OCI-LY3 (cell line): ENCODE results near the gene IST1.

Experiments used
- H2AFZ ChIP-seq: fragments of 200-600, 300-600 bp; shearing (Covaris generic); 2 replicates; pipeline ENCODE4 v1.6.0; 2014; ENCODE audit warnings: antibody characterized with exemption, low read depth, low read length
- H3K27ac ChIP-seq: fragments of 200-600, 300-600 bp; sonication (generic); 2 replicates; pipeline ENCODE4 v1.5.1; 2014; ENCODE audit warnings: mild to moderate bottlenecking, low read length, moderate library complexity, mixed read lengths
- H3K27me3 ChIP-seq: fragments of 200-600, 300-600 bp; sonication (generic); 2 replicates; pipeline ENCODE4 v1.6.1; 2014; ENCODE audit warnings: low read depth, low read length, mixed read lengths
- H3K36me3 ChIP-seq: fragments of 200-600, 300-600 bp; sonication (generic); replicated peaks from 2 replicates; pipeline ENCODE3; 2014; ENCODE audit warnings: low read depth, low read length, mixed read lengths
- H3K4me1 ChIP-seq: fragments of 300-600, 200-600 bp; sonication (generic); 2 replicates; pipeline ENCODE4 v1.6.1; 2014; ENCODE audit warnings: low read length, mixed read lengths
- H3K4me2 ChIP-seq: fragments of 200-600, 300-600 bp; sonication (generic); 2 replicates; pipeline ENCODE4 v1.6.1; 2014; ENCODE audit warnings: low read length, mixed read lengths
- H3K4me3 ChIP-seq: fragments of 300-600, 200-600 bp; sonication (generic); 2 replicates; pipeline ENCODE4 v1.5.1; 2014; ENCODE audit warnings: antibody characterized with exemption, mild to moderate bottlenecking, low read length, moderate library complexity
- H3K79me2 ChIP-seq: fragments of 300-600, 200-600 bp; shearing (Covaris generic); 2 replicates; pipeline ENCODE4 v1.6.1; 2014; ENCODE audit warnings: mild to moderate bottlenecking, low read length, mixed read lengths
- H3K9ac ChIP-seq: fragments of 300-600, 200-600 bp; shearing (Covaris generic); 2 replicates; pipeline ENCODE4 v1.6.0; 2014; ENCODE audit warnings: mild to moderate bottlenecking, low read length, moderate library complexity
- H3K9me3 ChIP-seq: fragments of 200-600, 300-600 bp; shearing (Covaris generic); 2 replicates; pipeline ENCODE4 v1.6.1; 2014; ENCODE audit warnings: low read length, mixed read lengths; ENCODE audit not compliant: insufficient read depth
- H4K20me1 ChIP-seq: fragments of 200-600, 300-600 bp; sonication (generic); 2 replicates; pipeline ENCODE4 v1.6.1; 2016; ENCODE audit warnings: low read length, mixed read lengths; ENCODE audit not compliant: insufficient read depth
- CTCF ChIP-seq: fragments of 200-600, 300-600 bp; sonication (generic); IDR thresholded peaks from 2 replicates; pipeline ENCODE4 v1.5.1; 2014; ENCODE audit warnings: antibody characterized with exemption, low read length, low read depth
- EZH2phosphoT487 ChIP-seq: fragments of 200-600 bp; shearing (Covaris generic); IDR thresholded peaks from 2 replicates; pipeline ENCODE4 v1.6.1; 2018; ENCODE audit warnings: antibody characterized with exemption, mixed run types, low read depth

Gene IST1

GRCh38 chr16:71883849-71884638 lies 11.3 kb upstream of the IST1 start, which contains the start of gene ZNF821:
ZNF821 (minus strand) TSS chr16:71884182; CDS start chr16:71879946, 4,236 bp downstream.
- peak within 1 kb of the TSS; percentile 88 for H3K4me2 ChIP-seq
- H3K9me3 ChIP-seq, result no peaks in the 10 kb centered on the region
- H3K79me2 ChIP-seq, result no peaks in the 10 kb centered on the region
- H3K4me1 ChIP-seq, result peaks cover 21% of the 10 kb centered on the region
- peaks cover 7% of the 10 kb centered on the region; the same call in 1 of the 2 replicates for H4K20me1 ChIP-seq
- TF ChIP-seq CTCF, result peak; percentile 37
- no peak for TF ChIP-seq EZH2phosphoT487
- peak within 1 kb of the TSS; percentile 85 for H3K4me3 ChIP-seq
- H2AFZ ChIP-seq, result peak within 1 kb of the TSS; percentile 97
- peaks cover 20% of the 10 kb centered on the region for H3K36me3 ChIP-seq
- H3K27ac ChIP-seq, result peak within 1 kb of the TSS; percentile 72
- H3K9ac ChIP-seq, result peak within 1 kb of the TSS; percentile 96
- H3K27me3 ChIP-seq, result no peaks in the 10 kb centered on the region

GRCh38 chr16:71885261-71885650 lies 10.1 kb upstream of the IST1 start:
- Histone ChIP-seq H3K27me3 (no peaks in the 10 kb centered on the region), H4K20me1 (peaks cover 7% of the 10 kb centered on the region; the same call in 1 of the 2 replicates), H2AFZ (no peak overlapping the region), H3K4me1 (peaks cover 22% of the 10 kb centered on the region), H3K4me2 (peak overlapping the region; percentile 88), H3K9me3 (no peaks in the 10 kb centered on the region), H3K4me3 (peak overlapping the region; percentile 85; the same call in 1 of the 2 replicates), H3K79me2 (no peaks in the 10 kb centered on the region), H3K36me3 (peaks cover 8% of the 10 kb centered on the region), H3K27ac (no peak overlapping the region), H3K9ac (no peak overlapping the region)
- TF ChIP-seq CTCF (no peak), EZH2phosphoT487 (no peak)

- H3K9ac ChIP-seq, result no peak overlapping the region
- no peak overlapping the region for H2AFZ ChIP-seq
- H4K20me1 ChIP-seq, result no peaks in the 10 kb centered on the region
- H3K79me2 ChIP-seq, result no peaks in the 10 kb centered on the region
- peaks cover 15% of the 10 kb centered on the region for H3K4me1 ChIP-seq
- H3K4me2 ChIP-seq, result no peak overlapping the region
- H3K4me3 ChIP-seq, result no peak overlapping the region
- H3K27ac ChIP-seq, result no peak overlapping the region
- no peaks in the 10 kb centered on the region for H3K36me3 ChIP-seq
- H3K27me3 ChIP-seq, result no peaks in the 10 kb centered on the region
- no peaks in the 10 kb centered on the region for H3K9me3 ChIP-seq
- TF ChIP-seq CTCF (no peak), EZH2phosphoT487 (no peak)
These were observed 6.2 kb upstream of the IST1 start for GRCh38 chr16:71889147-71889546.

- Histone ChIP-seq H3K9ac (peak overlapping the region; percentile 93), H2AFZ (0 out of 2 replicates have a peak overlapping the region, but pooled peaks have one; percentile 71)
These were observed 1.5 kb upstream of the IST1 start for GRCh38 chr16:71893888-71894228.

More at GRCh38 chr16:71893888-71894228, 1.5 kb upstream of the IST1 start:
- TF ChIP-seq CTCF (no peak), EZH2phosphoT487 (no peak)
- Histone ChIP-seq H3K27ac (peak overlapping the region; percentile 84), H3K4me2 (peak overlapping the region; percentile 77), H3K27me3 (no peaks in the 10 kb centered on the region), H3K4me1 (peaks cover 19% of the 10 kb centered on the region), H3K4me3 (peak overlapping the region; percentile 95), H3K79me2 (peaks cover 41% of the 10 kb centered on the region), H3K9me3 (no peaks in the 10 kb centered on the region), H3K36me3 (peaks cover 10% of the 10 kb centered on the region), H4K20me1 (peaks cover 21% of the 10 kb centered on the region)
